GM12878 (cell line): Measurements from ENCODE around the gene PATL1. TPM values are rescaled to one million over a fixed set of nuclear protein-coding genes. Genes with fewer than 3 reads are reported as not detected.

ENCODE experiments used
- BCL11A ChIP-seq: IDR thresholded peaks from 2 replicates; pipeline ENCODE4 v1.6.1; 2011; ENCODE audit warnings: low read depth, low read length
- BRCA1 ChIP-seq: IDR thresholded peaks from 2 replicates; pipeline ENCODE4 v1.6.1; 2011; ENCODE audit warnings: low read depth, low read length, improper control_type of control experiment
- CBFB ChIP-seq: IDR thresholded peaks from 2 replicates; pipeline ENCODE4 v1.6.1; 2016; ENCODE audit warnings: antibody characterized with exemption, low read depth
- CHD2 ChIP-seq: IDR thresholded peaks from 2 replicates; pipeline ENCODE4 v1.6.1; 2011; ENCODE audit warnings: low read depth, low read length, improper control_type of control experiment, borderline replicate concordance
- FOXK2 ChIP-seq: fragments of 450-650 bp; IDR thresholded peaks from 2 replicates; pipeline ENCODE4 v1.6.1; 2017; ENCODE audit warnings: mild to moderate bottlenecking, moderate library complexity
- IKZF1 ChIP-seq: fragments of 450-650 bp; conservative IDR thresholded peaks from 2 replicates; pipeline ENCODE4 v1.6.1; 2017; ENCODE audit warnings: antibody characterized with exemption, mild to moderate bottlenecking
- JUNB ChIP-seq: IDR thresholded peaks from 2 replicates; pipeline ENCODE4 v1.6.1; 2016; ENCODE audit warnings: antibody characterized with exemption, mild to moderate bottlenecking
- MEF2A ChIP-seq: IDR thresholded peaks from 2 replicates; pipeline ENCODE4 v1.6.1; 2011; ENCODE audit warnings: low read depth, mild to moderate bottlenecking, low read length, moderate library complexity; ENCODE audit not compliant: insufficient read depth
- MYB ChIP-seq: fragments of 150-350 bp; IDR thresholded peaks from 2 replicates; pipeline ENCODE4 v1.6.1; 2014; ENCODE audit warnings: mild to moderate bottlenecking, low read depth, low read length, borderline replicate concordance
- NFIC ChIP-seq: IDR thresholded peaks from 2 replicates; pipeline ENCODE4 v1.6.1; 2012; ENCODE audit warnings: low read depth, mild to moderate bottlenecking, inconsistent platforms, low read length, moderate library complexity
- NFYB ChIP-seq: IDR thresholded peaks from 2 replicates; pipeline ENCODE4 v1.6.1; 2011; ENCODE audit warnings: low read depth, mild to moderate bottlenecking, low read length, improper control_type of control experiment, moderate library complexity; ENCODE audit not compliant: insufficient read depth
- RB1 ChIP-seq: fragments of 450-650 bp; formaldehyde crosslinking; IDR thresholded peaks from 2 replicates; pipeline ENCODE4 v1.6.1; 2017; ENCODE audit warnings: mild to moderate bottlenecking, borderline replicate concordance
- SIX5 ChIP-seq: IDR thresholded peaks from 2 replicates; pipeline ENCODE4 v1.6.1; 2011; ENCODE audit warnings: mild to moderate bottlenecking, low read depth, low read length, moderate library complexity; ENCODE audit not compliant: severe bottlenecking
- SMAD5 ChIP-seq: IDR thresholded peaks from 2 replicates; pipeline ENCODE4 v1.6.1; 2016; ENCODE audit warnings: antibody characterized with exemption, low read depth
- SUPT20H ChIP-seq: IDR thresholded peaks from 2 replicates; pipeline ENCODE4 v1.6.1; 2011; ENCODE audit warnings: low read depth, mild to moderate bottlenecking, low read length, moderate library complexity, borderline replicate concordance; ENCODE audit not compliant: control insufficient read depth
- SUZ12 ChIP-seq: fragments of 200-600 bp; sonication (generic); IDR thresholded peaks from one replicate; pipeline ENCODE4 v1.6.1; 2018; ENCODE audit warnings: antibody characterized with exemption, mild to moderate bottlenecking; ENCODE audit not compliant: unreplicated experiment
- TARDBP ChIP-seq: IDR thresholded peaks from 2 replicates; pipeline ENCODE4 v1.6.1; 2016; ENCODE audit warnings: borderline replicate concordance
- TBL1XR1 ChIP-seq: IDR thresholded peaks from 2 replicates; pipeline ENCODE4 v1.6.1; 2012; ENCODE audit warnings: low read depth, low read length, improper control_type of control experiment
- ZZZ3 ChIP-seq: IDR thresholded peaks from 2 replicates; pipeline ENCODE4 v1.6.1; 2011; ENCODE audit warnings: low read depth; ENCODE audit not compliant: control insufficient read depth, insufficient read length
- polyA plus RNA-seq, 11 experiments: library from polyadenylated mRNA; depleted of rRNA in 4 of 11; unstranded in 6 of 11; stranded (reverse) in 5 of 11; fragments of >200 nt; fragmentation: Nextera tagmentation in 4 of 11; fragmentation: Illumina TruSeq in 1 of 11; extraction: Ambion mirVana in 4 of 11; extraction: Trizol in 1 of 11; gene quantifications; 1 replicate in 1 of 11; 2 replicates in 10 of 11; pipeline versions ENCODE4 v1.2.1 to v1.2.3, GENCODE V29; 2011 to 2016; ENCODE audit warnings: inconsistent platforms in 2 of 11, missing spikeins in 2 of 11, low read depth in 1 of 11
- total RNA-seq, 4 experiments: library from RNA; depleted of rRNA in 3 of 4; stranded (reverse); fragments of >200 nt in 3 of 4; fragmentation: Illumina TruSeq in 1 of 4; extraction: Trizol in 1 of 4; gene quantifications; 2 replicates each; pipeline versions ENCODE4 v1.2.1 to v1.2.3, GENCODE V29; 2013 to 2021
- TF ChIP-seq, protein P1 (sequence below): fragments of 450-650 bp; formaldehyde crosslinking; IDR thresholded peaks from 2 replicates; pipeline ENCODE4 v1.4.0; 2022; ENCODE audit warnings: mild to moderate bottlenecking, moderate library complexity
- TF ChIP-seq, protein P2 (sequence below): IDR thresholded peaks from 2 replicates; pipeline ENCODE4 v1.6.1; 2012; ENCODE audit warnings: low read length, inconsistent platforms
- TF ChIP-seq, protein P3 (sequence below): fragments of 150-350 bp; IDR thresholded peaks from 2 replicates; pipeline ENCODE4 v1.6.1; 2016; ENCODE audit warnings: low read depth, low read length

PATL1 gene
- total and polyA plus RNA-seq, 10 of the 15 experiments (the other 5 are each of a cell fraction or from before 2014, with no cell fraction given), result 5.3 to 62.0 (median 14.9) TPM

DNA sequence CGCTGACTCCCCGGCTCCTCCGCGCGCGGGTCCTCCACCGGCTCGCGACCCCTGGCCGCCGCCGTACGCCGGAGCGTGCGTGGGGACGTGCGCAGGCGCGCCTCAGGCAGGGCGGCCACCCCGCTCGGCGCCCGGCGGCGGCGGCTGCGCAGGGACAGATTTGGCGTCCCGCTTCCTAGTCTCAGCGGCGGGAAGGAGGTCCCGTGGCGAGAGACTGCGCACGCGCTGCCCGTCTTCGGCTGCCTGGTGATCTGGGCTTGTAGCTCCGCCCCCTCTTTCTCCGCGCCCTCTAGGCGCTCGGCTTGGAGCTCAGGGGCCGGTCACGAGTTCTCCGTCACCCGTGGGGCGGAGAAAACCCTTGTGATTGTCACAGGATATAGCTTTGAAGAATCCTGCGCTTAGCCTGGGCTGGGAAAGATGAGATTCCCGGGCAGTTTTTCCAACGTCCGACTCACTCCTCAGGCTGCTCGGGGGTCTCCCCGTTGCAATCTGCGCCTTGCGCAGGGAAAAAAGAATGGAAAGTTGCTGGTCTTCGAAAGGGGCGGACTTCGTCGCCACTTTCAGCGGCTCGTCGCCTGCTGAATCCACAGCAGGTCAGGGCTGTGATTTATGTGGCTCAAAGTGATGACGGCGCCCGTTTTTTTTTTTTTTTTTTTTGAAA is at the start of gene PATL1 (continued):
- no peak for TF ChIP-seq MYB
- peak; percentile 45; the same call in 1 of the 2 replicates for TF ChIP-seq NFYB
- TF ChIP-seq CHD2, result 0 out of 2 replicates have a peak, but pooled peaks have one; percentile 28
- TF ChIP-seq SMAD5, result no peak
- TF ChIP-seq, protein P1, sequence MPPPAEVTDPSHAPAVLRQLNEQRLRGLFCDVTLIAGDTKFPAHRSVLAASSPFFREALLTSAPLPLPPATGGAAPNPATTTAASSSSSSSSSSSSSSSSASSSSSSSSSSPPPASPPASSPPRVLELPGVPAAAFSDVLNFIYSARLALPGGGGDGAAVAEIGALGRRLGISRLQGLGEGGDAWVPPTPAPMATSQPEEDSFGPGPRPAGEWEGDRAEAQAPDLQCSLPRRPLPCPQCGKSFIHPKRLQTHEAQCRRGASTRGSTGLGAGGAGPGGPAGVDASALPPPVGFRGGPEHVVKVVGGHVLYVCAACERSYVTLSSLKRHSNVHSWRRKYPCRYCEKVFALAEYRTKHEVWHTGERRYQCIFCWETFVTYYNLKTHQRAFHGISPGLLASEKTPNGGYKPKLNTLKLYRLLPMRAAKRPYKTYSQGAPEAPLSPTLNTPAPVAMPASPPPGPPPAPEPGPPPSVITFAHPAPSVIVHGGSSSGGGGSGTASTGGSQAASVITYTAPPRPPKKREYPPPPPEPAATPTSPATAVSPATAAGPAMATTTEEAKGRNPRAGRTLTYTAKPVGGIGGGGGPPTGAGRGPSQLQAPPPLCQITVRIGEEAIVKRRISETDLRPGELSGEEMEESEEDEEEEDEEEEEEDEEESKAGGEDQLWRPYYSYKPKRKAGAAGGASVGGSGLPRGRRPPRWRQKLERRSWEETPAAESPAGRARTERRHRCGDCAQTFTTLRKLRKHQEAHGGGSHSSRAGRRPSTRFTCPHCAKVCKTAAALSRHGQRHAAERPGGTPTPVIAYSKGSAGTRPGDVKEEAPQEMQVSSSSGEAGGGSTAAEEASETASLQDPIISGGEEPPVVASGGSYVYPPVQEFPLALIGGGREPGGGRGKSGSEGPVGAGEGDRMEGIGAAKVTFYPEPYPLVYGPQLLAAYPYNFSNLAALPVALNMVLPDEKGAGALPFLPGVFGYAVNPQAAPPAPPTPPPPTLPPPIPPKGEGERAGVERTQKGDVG (CRISPR knock-in tag), result no peak
- TF ChIP-seq JUNB, result no peak
- no peak for TF ChIP-seq ZZZ3
- no peak for TF ChIP-seq TARDBP
- TF ChIP-seq FOXK2, result no peak
- TF ChIP-seq SIX5, result no peak
- no peak for TF ChIP-seq TBL1XR1
- no peak for TF ChIP-seq SUPT20H
- TF ChIP-seq, protein P2, sequence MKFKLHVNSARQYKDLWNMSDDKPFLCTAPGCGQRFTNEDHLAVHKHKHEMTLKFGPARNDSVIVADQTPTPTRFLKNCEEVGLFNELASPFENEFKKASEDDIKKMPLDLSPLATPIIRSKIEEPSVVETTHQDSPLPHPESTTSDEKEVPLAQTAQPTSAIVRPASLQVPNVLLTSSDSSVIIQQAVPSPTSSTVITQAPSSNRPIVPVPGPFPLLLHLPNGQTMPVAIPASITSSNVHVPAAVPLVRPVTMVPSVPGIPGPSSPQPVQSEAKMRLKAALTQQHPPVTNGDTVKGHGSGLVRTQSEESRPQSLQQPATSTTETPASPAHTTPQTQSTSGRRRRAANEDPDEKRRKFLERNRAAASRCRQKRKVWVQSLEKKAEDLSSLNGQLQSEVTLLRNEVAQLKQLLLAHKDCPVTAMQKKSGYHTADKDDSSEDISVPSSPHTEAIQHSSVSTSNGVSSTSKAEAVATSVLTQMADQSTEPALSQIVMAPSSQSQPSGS, result no peak
- TF ChIP-seq IKZF1, result peak; percentile 99
- peak; percentile 33 for TF ChIP-seq RB1
- TF ChIP-seq BRCA1, result peak; percentile 19; the same call in 1 of the 2 replicates
- TF ChIP-seq NFIC, result no peak
- TF ChIP-seq SUZ12, result no peak
- TF ChIP-seq, protein P3, sequence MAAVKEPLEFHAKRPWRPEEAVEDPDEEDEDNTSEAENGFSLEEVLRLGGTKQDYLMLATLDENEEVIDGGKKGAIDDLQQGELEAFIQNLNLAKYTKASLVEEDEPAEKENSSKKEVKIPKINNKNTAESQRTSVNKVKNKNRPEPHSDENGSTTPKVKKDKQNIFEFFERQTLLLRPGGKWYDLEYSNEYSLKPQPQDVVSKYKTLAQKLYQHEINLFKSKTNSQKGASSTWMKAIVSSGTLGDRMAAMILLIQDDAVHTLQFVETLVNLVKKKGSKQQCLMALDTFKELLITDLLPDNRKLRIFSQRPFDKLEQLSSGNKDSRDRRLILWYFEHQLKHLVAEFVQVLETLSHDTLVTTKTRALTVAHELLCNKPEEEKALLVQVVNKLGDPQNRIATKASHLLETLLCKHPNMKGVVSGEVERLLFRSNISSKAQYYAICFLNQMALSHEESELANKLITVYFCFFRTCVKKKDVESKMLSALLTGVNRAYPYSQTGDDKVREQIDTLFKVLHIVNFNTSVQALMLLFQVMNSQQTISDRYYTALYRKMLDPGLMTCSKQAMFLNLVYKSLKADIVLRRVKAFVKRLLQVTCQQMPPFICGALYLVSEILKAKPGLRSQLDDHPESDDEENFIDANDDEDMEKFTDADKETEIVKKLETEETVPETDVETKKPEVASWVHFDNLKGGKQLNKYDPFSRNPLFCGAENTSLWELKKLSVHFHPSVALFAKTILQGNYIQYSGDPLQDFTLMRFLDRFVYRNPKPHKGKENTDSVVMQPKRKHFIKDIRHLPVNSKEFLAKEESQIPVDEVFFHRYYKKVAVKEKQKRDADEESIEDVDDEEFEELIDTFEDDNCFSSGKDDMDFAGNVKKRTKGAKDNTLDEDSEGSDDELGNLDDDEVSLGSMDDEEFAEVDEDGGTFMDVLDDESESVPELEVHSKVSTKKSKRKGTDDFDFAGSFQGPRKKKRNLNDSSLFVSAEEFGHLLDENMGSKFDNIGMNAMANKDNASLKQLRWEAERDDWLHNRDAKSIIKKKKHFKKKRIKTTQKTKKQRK, result no peak
- no peak for TF ChIP-seq CBFB
- TF ChIP-seq MEF2A, result no peak
- TF ChIP-seq BCL11A, result no peak
